GM23248 (cell line): ENCODE measurements around the gene ZNF544.

Experiments
- EZH2 ChIP-seq: fragments of 200-600 bp; sonication (generic); IDR thresholded peaks from 2 replicates; pipeline ENCODE4 v1.6.1; 2018; ENCODE audit warnings: antibody characterized with exemption, mild to moderate bottlenecking; ENCODE audit not compliant: insufficient read depth, poor library complexity, severe bottlenecking
- EZH2phosphoT487 ChIP-seq: fragments of 200-600 bp; sonication (generic); IDR thresholded peaks from 2 replicates; pipeline ENCODE4 v1.6.1; 2018; ENCODE audit warnings: antibody characterized with exemption, moderate library complexity, mild to moderate bottlenecking, low read depth; ENCODE audit not compliant: insufficient read depth

- TF ChIP-seq EZH2 (no peak), EZH2phosphoT487 (no peak)
Measured at GRCh38 chr19:58218899-58219298, 9.8 kb upstream of the ZNF544 start.
